ENCODE measurements around the gene BCL2.

BCL2 gene

DNA sequence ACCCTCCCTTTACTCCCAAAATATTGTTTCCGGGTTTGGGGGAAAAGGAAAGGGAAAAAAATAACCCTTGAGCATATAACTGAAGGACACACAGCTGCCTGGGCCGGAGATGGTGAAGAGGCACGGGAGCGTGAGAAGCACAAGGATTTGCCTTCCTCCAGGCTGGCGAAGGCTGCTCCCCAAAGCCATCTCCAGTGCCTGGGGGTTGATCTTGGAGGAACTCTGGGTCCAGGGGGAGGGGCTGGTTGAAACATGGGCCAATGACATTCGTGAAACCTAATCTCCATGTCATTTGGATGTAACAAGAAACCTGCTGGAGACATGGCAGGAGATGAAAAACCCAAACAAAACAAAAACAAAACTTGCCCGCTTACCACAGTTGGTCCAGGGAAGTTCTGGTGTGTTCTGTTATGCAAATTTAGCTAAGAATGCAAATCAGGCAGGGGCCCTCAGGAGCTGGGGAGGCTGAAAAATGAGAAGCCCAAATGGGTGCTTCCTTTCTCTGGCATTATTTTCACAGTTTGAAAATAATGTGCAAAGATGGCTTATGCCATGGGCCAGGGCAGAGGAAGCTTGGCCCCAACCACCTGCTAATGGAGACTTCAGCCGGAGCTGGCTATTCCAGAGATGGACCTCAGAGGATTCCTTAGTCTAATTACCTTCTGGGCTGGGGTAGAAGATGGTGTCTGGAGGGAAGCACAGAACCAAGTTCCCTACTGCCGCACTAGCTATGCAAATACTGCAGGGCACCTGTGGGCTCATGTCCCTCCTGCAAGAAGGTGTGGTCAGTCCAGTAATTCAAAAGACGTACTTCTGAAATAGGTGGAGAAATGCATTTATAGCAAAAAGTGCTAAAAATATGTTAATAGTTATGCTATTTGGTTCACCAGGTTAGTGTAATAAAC lies 180.9 kb downstream of the BCL2 start:
- H3K9me3 ChIP-seq = no peaks in the 10 kb centered on the region
- no peaks in the 10 kb centered on the region for H3K27me3 ChIP-seq
- H3K4me3 ChIP-seq (ENCODE audit: low read depth, low read length) = no peak overlapping the region
- H3K36me3 ChIP-seq = no peaks in the 10 kb centered on the region
- no peaks in the 10 kb centered on the region for H3K4me1 ChIP-seq
- DNase-seq = no peak
- TF ChIP-seq, protein P1, sequence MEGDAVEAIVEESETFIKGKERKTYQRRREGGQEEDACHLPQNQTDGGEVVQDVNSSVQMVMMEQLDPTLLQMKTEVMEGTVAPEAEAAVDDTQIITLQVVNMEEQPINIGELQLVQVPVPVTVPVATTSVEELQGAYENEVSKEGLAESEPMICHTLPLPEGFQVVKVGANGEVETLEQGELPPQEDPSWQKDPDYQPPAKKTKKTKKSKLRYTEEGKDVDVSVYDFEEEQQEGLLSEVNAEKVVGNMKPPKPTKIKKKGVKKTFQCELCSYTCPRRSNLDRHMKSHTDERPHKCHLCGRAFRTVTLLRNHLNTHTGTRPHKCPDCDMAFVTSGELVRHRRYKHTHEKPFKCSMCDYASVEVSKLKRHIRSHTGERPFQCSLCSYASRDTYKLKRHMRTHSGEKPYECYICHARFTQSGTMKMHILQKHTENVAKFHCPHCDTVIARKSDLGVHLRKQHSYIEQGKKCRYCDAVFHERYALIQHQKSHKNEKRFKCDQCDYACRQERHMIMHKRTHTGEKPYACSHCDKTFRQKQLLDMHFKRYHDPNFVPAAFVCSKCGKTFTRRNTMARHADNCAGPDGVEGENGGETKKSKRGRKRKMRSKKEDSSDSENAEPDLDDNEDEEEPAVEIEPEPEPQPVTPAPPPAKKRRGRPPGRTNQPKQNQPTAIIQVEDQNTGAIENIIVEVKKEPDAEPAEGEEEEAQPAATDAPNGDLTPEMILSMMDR (IDR thresholded peaks at IDR 0.05; ENCODE audit: low read depth, low read length) = no peak

DNA sequence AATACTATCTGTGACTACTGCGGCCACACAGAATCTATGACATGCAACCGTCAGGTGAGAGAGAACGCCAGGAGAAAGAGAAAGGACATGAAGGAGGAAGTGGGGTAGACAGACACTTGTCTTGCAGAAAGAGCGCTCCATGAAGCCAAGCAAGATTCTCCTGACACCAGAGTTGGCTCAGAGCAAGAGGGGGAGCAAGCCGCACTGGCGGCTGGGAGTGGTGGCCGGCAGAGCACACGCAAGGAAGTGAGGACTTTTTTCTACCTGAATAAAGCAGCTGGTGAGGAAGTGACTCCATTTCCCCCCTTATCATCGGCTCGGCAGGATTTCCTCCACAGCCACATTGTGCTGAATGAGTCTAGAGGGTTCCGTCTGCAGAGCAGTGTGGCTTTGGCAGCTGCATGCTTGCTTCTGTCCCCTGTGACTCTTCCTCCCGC lies 181.6 kb downstream of the BCL2 start:
- no peaks in the 10 kb centered on the region for H3K27me3 ChIP-seq
- no peaks in the 10 kb centered on the region for H3K4me1 ChIP-seq
- H3K4me3 ChIP-seq (ENCODE audit: low read depth, low read length) = no peak overlapping the region
- TF ChIP-seq, protein P1 (IDR thresholded peaks at IDR 0.05; ENCODE audit: low read depth, low read length) = no peak
- DNase-seq = no peak
- no peaks in the 10 kb centered on the region for H3K36me3 ChIP-seq
- no peaks in the 10 kb centered on the region for H3K9me3 ChIP-seq

DNA sequence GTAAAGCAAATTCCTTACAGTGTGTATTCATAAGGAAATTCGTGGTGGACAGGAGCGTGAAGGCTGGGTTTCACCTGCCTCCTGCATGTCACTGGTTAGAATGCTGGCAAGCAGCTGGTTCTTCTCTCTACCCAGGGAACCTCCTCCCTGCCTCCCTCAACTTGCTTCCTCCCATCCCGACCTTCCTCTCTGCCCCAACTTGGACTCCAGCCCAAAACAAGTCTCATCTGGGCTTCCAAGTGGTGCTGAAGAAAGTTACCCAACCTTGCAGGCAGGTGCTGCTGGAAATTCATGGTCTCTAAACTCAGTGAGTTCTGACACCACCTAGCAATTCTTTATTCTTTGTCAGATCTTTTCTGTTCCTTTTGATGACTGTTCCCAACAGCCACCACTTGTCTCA lies 184.5 kb downstream of the BCL2 start:
- Histone ChIP-seq H3K36me3 (no peaks in the 10 kb centered on the region), H3K27me3 (no peaks in the 10 kb centered on the region), H3K4me3 (ENCODE audit: low read depth, low read length) (no peak overlapping the region), H3K4me1 (no peaks in the 10 kb centered on the region), H3K9me3 (no peaks in the 10 kb centered on the region)
- TF ChIP-seq, protein P1 (IDR thresholded peaks at IDR 0.05; ENCODE audit: low read depth, low read length) = no peak
- no peak for DNase-seq

DNA sequence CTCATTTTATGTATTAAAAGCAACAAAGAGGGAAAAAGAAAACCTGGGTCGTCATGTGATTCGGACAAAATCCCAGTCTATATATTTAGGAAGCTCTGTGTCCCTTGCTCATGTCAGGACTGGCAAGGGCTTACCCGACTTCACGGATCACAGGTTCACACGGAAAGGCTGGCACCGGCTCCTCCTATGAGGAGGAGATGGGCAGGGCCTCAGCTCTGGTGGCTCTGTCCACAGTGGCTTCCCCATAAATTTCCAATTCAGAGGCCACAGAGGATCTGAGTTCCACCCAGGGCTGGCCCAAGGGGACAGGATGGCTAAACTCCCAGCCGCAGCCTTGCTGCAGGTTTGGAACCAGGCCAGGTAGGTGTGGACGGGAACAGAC lies 186.8 kb downstream of the BCL2 start:
- DNase-seq = no peak
- Histone ChIP-seq H3K9me3 (no peaks in the 10 kb centered on the region), H3K4me1 (no peaks in the 10 kb centered on the region), H3K4me3 (ENCODE audit: low read depth, low read length) (no peak overlapping the region), H3K27me3 (no peaks in the 10 kb centered on the region), H3K36me3 (no peaks in the 10 kb centered on the region)
- TF ChIP-seq, protein P1 (IDR thresholded peaks at IDR 0.05; ENCODE audit: low read depth, low read length) = no peak

DNA sequence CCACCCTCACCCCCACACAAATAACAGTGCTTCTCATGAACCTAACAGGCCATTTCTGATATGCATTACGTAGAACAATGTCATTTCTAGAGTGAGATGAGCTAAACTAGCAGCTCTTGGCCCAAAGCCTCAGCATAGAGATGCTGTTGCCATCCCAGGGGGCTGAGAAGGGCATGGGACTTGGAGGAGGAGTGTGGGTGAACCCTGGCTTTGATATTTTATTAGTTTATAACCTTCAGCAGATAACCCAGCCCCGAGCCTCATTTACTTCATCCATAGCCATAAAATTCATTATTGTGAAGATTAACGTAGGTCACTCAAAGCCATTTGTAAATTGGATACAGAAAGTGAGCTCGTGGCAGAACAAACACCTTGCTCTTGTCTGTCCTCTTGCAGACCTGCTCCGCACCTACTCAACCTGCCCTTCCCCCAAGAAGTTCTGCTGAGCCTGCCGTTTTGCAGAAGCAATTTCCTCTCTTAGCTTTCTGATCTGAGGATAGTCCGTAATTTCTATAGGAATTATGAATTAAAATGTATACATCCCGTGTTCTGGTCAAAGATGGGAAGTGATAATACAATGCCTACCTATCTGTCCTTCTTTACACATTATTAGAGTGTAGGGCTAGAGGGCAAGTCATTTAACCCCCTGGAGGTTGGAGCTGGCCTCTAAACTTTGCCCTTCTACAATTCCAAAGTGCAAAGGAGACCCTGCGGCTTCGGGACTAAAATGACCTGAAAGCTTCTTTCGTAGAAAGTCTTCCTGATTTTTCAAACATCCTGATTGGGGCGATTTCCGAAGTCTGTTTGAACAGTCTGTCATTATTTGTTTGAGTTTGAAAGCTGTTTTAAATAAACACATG lies 187.4 kb downstream of the BCL2 start:
- Histone ChIP-seq H3K36me3 (no peaks in the 10 kb centered on the region), H3K4me3 (ENCODE audit: low read depth, low read length) (no peak overlapping the region), H3K27me3 (no peaks in the 10 kb centered on the region), H3K4me1 (no peaks in the 10 kb centered on the region), H3K9me3 (no peaks in the 10 kb centered on the region)
- TF ChIP-seq, protein P1 (IDR thresholded peaks at IDR 0.05; ENCODE audit: low read depth, low read length) = no peak
- no peak for DNase-seq

Measured in BE2C (cell line).